Measurements from ENCODE around the gene SPATA1.

DNA sequence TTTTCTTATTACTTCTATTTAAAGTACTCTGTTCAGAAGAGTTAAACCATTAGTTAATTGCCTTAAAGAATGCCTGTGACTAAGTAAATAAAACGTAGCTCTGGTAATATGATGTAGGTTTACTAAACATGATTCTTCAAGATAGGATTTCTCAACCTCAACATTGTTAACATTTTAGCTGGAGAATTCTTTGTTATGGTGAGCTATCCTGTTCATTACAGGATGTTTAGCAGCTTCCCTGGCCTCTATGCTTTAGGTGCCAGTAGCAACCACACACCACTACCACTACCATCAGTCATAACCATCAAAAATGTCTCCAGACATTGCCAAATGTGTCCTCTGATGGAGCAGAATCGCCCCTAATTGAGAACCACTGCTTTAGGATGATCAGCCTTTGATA is 16.4 kb upstream of the SPATA1 start:
- no peak for TF ChIP-seq TEAD4 (IDR thresholded peaks at IDR 0.05; ENCODE audit: low read length)
- TF ChIP-seq TEAD4 (CRISPR knock-in tag; IDR thresholded peaks at IDR 0.05; ENCODE audit: borderline replicate concordance), result no peak
- TF ChIP-seq KLF16 (IDR thresholded peaks at IDR 0.05), result no peak
- no peak for TF ChIP-seq BRCA1 (IDR thresholded peaks at IDR 0.05)
- no peak for TF ChIP-seq BRCA1 (CRISPR knock-in tag; IDR thresholded peaks at IDR 0.05)
- TF ChIP-seq, protein P1, sequence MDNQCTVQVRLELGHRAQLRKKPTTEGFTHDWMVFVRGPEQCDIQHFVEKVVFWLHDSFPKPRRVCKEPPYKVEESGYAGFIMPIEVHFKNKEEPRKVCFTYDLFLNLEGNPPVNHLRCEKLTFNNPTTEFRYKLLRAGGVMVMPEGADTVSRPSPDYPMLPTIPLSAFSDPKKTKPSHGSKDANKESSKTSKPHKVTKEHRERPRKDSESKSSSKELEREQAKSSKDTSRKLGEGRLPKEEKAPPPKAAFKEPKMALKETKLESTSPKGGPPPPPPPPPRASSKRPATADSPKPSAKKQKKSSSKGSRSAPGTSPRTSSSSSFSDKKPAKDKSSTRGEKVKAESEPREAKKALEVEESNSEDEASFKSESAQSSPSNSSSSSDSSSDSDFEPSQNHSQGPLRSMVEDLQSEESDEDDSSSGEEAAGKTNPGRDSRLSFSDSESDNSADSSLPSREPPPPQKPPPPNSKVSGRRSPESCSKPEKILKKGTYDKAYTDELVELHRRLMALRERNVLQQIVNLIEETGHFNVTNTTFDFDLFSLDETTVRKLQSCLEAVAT (IDR thresholded peaks at IDR 0.05), result no peak
- TF ChIP-seq TCF3 (CRISPR knock-in tag; IDR thresholded peaks at IDR 0.05), result no peak
- no peak for TF ChIP-seq ZNF561 (CRISPR knock-in tag; conservative IDR thresholded peaks at IDR 0.05)
- no peak for TF ChIP-seq GTF2F1 (IDR thresholded peaks at IDR 0.05; ENCODE audit: low read depth, low read length)
- TF ChIP-seq POLR2AphosphoS5 (IDR thresholded peaks at IDR 0.05; ENCODE audit: control insufficient read depth, insufficient read depth, low read depth, low read length), result no peak
- no peak for TF ChIP-seq FOXM1 (IDR thresholded peaks at IDR 0.05; ENCODE audit: low read depth)
- TF ChIP-seq FOXM1 (CRISPR knock-in tag; IDR thresholded peaks at IDR 0.05; ENCODE audit: low read depth), result no peak
- no peak for TF ChIP-seq CXXC5 (CRISPR knock-in tag; IDR thresholded peaks at IDR 0.05)
- no peak for TF ChIP-seq FOXK1 (CRISPR knock-in tag; IDR thresholded peaks at IDR 0.05; ENCODE audit: borderline replicate concordance)
- no peak for TF ChIP-seq GABPA (tag; conservative IDR thresholded peaks at IDR 0.05; ENCODE audit: low read depth)
